GM23338 (cell line): ENCODE data around the gene SPR.

Experiments used
- CREB1 ChIP-seq: fragments of 250-450 bp; sonication (Bioruptor Pico); IDR thresholded peaks from 2 replicates; pipeline ENCODE4 v1.5.0; 2020; ENCODE audit warnings: low read depth, mild to moderate bottlenecking, moderate library complexity
- CTCF ChIP-seq, 2 experiments: fragments of 200-600 bp in 1 of 2; sonication (generic) in 1 of 2; conservative IDR thresholded peaks; 2 replicates each; pipeline versions ENCODE4 v1.5.1 to v1.6.1; 2016 to 2017; ENCODE audit warnings: antibody characterized with exemption in 2 of 2, low read depth in 2 of 2, mild to moderate bottlenecking in 2 of 2, moderate library complexity in 1 of 2
- EZH2 ChIP-seq: fragments of 200-600 bp; sonication (generic); IDR thresholded peaks from one replicate; pipeline ENCODE4 v1.8.0; 2017; ENCODE audit warnings: antibody characterized with exemption, mild to moderate bottlenecking, low read depth; ENCODE audit not compliant: unreplicated experiment
- EZH2phosphoT487 ChIP-seq: fragments of 200-600 bp; sonication (generic); IDR thresholded peaks from one replicate; pipeline ENCODE4 v1.8.1; 2018; ENCODE audit warnings: antibody characterized with exemption; ENCODE audit not compliant: unreplicated experiment
- JUNB ChIP-seq: IDR thresholded peaks from one replicate; pipeline ENCODE4 v1.6.1; 2016; ENCODE audit warnings: antibody characterized with exemption; ENCODE audit not compliant: unreplicated experiment
- NANOG ChIP-seq: IDR thresholded peaks from 2 replicates; pipeline ENCODE4 v1.6.1; 2016; ENCODE audit warnings: antibody characterized with exemption, borderline replicate concordance
- POLR2AphosphoS5 ChIP-seq: IDR thresholded peaks from 2 replicates; pipeline ENCODE4 v1.6.1; 2016; ENCODE audit warnings: antibody characterized with exemption, low read depth
- REST ChIP-seq: IDR thresholded peaks from one replicate; pipeline ENCODE4 v1.6.1; 2018; ENCODE audit warnings: antibody characterized with exemption; ENCODE audit not compliant: unreplicated experiment

- TF ChIP-seq EZH2 (no peak), CTCF (conservative IDR thresholded peaks at IDR 0.05; ENCODE audit: low read depth in 2 of 2) (no peak), EZH2phosphoT487 (no peak), JUNB (no peak), REST (no peak), POLR2AphosphoS5 (no peak), NANOG (no peak), CREB1 (CRISPR knock-in tag) (no peak)
Measured at GRCh38 chr2:72898585-72898906, 11.3 kb downstream of the SPR start.
